ENCODE measurements around the gene RAB40B.

DNA sequence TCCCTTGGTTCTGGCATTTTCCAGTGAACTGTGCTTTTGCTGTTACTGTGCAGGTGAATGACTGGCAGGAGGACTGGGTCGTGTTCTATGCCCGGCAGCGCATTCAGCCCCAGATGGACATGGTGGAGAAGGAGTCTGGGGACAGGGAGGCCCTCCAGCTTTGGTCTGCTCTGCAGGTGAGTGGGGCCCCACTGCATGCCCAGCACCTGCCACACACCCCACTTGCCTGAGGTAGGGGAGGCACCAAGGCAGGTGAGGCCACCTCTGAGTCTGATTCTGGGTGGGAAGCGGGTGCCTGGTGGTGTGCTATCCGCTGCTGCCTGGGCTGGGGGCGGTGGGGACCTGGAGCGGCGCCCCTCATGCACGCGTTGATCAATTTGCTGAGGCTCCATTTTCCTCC lies 27.9 kb upstream of the RAB40B start:
- TF ChIP-seq POLR2A (IDR thresholded peaks at IDR 0.05; ENCODE audit: low read depth, low read length) (no peak), SPI1 (IDR thresholded peaks at IDR 0.05; ENCODE audit: low read depth, low read length) (no peak), POLR2AphosphoS5 (IDR thresholded peaks at IDR 0.05; ENCODE audit: low read depth, low read length) (no peak), PAX5 (IDR thresholded peaks at IDR 0.05; ENCODE audit: insufficient read depth, low read length, severe bottlenecking) (no peak), TAF1 (IDR thresholded peaks at IDR 0.05; ENCODE audit: low read depth, low read length) (no peak)

Measured in GM12891 (cell line).